GM21619 (cell line): ENCODE results near the gene GH2.
"Not testable (repeated sequence)": the region's sequence is repeated elsewhere in the genome, so short reads cannot be mapped to it uniquely, and the experiment has no call there.

ENCODE experiments used
- ATAC-seq: cut with Tn5 transposase; IDR thresholded peaks from one replicate; pipeline ENCODE4 v1.9.1; 2021; ENCODE audit not compliant: unreplicated experiment

Gene GH2

DNA sequence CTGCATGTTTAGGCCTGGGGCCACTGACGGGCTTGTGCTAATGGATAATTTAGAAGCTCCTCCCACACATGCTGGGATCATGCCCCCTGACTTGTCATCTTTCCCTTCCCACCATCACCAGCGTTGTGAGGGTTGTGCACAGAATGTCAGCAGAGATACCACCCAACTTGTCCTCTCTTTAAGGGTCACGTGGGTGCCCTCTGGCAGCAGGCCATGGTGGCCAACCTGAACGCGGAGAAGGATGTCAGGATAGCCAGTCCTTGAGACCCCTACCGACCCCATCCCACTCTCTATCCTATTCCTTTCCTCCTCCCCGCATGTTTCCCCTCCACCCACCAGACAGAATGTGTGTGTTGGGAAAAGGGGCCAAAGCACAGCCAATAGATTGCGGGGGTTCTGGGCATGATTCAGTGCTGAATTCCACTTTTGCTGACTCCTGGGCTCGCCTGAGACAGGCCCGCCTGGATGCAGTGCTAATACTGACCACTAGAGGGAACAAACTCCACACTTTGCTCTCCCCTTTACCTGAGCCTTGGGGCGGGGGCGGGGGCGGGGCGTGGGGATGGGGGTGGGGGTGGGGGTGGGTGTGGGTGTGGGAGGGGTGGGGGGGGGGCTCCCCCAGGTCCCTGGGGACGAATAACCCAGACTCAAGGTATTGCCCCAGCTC, at the start of gene GH2:
Gene GH2, minus strand, starts transcription at position 10 of the 667 bp plus-strand sequence. CDS start 143 bp downstream, outside the sequence.
- ATAC-seq: no peak

DNA sequence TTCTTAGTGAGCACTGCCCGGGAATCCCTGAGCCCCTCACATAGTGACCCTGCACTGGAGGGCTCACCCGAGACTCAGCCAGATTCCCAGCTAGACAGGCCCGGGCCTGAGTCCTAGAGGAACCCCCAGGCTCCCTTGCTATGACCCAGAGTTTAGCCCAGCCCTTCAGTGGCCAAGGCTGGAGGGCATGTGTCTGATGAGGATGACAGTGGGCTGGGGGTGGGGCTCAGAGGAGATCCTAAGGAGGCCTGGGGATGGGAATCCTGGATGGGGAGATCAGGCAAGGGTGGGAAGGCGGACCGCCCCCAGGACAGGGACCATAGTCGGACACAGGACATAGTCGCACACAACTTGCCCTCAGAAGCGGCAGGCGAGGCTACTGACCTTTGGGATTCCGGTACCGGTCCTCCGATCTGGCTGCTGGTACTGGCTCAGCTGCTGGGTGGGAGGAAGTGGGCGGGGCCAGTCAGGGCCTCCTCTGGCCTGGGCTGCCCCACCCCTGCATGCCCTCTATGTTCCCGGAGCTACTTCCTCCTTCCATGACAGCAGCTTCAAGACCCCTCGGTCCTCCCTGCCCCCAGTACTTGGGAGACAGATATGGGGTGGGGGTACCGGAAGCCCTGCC, 49.3 kb upstream of the GH2 start:
- ATAC-seq: no peak

DNA sequence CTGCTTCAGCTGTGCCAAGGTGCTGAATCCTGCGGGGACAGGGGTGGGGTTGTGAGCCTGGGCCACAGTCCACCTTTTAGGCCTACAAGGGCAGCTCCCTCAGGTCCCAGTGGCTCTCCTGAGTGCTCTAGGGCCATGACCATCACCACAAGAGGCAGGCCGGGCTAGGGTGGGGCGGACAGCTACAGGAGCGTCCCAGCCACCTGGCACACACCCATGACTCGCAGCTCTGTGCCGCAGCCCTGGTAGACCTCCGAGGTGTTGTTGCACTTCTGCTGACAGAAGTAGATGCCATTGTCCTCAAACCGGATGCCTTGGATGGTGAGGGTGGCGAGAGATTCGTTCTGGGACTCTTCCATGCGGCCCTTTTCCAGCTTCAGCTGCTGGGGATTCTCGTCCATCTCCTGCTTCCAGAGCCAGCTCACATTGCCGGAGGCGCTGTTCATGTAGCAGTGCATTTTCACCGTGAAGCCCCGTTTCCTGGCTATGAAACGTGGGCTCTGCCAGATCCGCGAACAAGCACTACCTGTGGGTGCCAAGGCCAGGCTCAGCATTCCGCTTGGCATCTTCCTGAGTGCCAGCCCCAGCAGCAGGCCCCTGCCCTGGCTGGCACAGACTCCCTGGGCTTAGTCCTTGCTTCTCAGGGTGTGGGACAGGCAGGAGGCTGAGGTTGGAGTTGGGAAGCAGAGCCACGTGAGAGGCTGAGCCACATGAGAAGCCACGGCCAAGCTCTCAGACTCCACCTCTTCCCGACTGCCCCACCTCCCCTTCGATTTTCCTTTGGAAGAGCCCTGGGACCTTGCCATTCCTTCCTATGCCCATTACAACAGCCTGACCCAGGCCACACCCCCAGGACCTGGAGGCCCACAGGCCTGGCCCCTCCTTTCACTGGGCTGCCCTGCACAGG, 48.4 kb upstream of the GH2 start:
- no peak for ATAC-seq

DNA sequence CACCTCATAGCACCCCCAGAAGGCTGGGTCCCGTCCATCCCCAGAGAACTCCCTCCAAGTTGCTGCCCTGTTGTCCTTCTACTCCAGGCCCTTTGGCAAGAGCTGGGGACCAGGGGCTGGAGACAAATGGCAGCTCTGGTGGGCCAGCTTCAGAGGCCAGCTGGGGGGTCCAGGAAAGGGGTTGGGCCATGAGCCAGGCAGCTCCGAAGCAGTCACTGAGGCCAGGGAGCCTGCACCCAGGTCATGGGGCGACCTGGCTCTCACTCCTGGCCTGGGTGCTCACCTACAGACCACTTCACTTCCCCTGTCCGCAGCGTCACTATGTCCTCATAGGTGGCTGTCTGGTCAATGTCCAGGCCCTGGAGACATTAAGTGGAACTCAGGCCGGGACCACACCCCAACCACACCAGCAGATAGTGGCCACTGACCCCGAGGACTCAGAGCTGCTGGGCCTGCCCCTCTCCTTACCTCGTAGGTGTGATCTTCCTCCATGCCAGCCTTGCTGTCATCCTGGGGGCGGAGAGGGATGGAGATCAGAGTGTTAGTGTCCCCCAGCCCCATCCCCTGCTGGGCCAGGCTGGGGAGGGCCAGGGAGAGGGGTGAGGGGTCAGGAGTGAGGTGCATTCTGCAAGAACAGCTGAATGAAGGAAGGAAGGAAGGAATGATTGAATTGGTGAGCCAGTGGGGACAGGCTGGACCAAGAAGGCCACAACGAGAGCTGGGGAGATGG, 47.4 kb upstream of the GH2 start:
- ATAC-seq: no peak

DNA sequence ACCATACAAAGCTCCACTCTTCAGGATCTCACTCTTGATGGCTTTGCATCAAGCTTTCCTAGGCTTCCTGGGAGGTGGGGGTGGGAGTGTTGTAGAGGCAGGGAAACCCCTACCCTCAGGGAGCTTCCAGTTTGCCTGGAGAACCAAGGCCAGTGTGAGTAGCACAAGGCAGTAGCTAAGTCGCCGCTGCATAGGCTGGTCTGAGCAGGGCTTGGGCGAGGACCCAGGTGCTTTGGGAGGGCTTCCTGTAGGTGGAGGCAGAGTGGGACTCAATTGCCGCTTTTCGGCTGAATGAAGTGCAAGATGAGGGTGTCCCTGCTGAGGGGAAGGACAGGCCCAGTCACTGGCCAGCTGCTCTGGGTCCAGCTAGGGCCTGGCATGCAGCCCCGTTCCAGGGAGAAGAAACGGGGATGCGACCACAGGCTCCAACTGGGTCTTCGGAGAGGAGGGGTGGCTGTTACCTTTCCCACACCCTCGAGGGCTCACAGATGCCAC, 46.5 kb upstream of the GH2 start:
- ATAC-seq: no peak

DNA sequence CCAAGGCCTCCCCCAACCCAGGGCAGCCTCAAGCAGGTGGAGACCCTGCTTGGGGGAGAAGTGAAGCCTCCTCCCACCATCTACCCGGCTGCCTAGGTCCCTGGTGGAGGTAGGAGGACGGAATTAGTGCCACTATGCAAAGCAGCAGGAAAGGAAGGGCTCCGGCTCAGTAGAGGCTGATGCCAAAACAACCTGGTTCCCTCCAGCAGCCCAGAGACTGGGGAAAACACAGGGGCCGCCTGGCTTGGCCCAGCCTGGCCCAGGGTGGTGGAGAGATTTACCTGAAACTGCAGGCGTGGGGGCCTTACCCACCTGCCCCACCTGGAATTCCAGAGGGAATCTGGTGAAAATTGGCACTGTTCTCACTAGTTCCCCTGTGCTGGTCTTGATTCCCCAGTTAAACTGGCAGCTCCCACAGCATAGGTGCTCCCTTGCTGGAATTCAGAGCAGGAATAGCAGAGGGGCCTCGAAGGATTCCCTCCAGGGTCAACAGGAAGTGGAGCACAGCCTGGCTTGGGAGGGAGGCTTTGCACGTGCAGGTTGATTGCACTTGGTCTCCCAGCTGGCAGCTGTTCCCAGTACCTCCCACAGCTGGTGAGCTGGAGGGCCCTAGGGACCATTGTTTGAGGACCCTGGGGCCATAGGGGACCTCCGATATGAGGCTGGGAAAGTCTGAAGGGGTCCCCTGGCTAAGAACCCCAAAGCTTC, 45.9 kb upstream of the GH2 start:
- ATAC-seq: no peak

DNA sequence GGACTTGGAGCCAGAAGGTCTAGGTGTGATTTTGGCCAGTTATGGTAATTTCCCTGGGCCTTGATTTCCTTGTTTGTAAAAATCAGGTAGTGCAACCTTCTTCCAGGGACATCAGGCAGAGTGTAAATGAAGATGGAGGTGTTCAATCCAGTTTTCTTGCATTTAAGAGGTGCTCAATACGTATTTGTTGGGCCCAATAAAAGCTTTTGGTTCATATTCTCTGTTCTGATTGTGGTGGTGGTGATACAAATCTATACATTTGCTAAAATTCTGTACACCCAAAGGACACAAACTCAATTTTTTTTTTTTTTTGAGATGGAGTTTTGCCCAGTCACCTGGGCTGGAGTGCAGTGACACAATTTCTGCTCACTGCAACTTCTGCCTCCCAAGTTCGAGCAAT, 44.4 kb upstream of the GH2 start:
- ATAC-seq: no peak

DNA sequence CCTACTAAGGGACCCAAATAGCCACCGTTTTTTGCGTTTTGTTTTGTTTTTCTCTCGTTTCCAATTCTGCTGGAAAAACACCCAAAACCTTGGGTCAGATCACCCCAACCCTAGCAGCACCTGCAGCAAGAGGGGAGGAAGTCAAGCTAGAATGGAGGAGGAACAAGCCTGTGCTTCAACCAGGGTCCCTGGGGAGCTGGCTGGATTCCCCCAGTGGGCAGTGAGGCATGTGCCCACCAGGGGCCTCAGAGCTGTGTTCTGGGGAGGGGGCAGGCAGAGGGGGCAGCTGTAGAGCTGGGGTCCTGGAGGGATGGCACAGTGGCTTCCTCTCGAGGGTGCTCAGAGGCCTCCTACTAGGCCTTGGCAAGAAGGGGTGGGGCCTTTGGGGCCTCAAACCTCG, 43.9 kb upstream of the GH2 start:
- no peak for ATAC-seq

DNA sequence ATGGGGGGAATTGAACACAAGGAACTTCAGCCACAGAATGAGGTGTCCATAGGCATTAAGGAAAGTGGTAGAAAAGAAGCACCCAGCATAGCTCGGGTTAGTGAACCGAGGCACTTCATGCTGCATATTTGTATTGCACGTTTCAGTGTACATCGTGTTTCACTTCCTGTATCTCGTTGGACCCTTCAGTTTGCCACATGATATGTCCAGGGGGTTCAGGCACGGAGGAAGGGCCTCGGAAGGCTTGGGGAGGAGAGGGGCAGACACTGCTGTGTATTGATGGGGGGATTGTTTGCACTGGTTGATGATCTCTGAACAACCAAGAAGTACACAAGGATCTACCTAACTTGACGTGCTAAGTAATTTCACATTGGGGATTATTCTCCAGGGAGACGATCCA, 40.7 kb upstream of the GH2 start:
- ATAC-seq: peak; percentile 47

DNA sequence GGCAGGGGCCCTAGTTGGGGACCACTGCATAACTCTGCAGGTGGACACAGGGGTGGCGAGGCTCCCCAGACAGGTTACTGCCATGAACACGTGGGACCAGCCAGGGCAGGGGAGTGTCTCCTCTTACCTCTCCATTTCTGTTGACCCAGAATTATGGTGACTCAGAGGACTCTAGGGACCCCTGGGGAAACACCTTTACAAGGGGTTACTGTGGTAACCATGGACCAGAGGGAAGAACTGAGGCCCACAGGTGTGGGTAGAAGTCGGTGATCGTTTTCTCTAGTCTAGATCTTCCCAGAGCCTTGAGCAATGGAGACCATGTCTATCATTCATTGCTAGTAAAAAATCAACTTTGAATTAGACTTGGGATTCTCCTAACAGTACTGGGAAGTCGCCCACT, 39.0 kb upstream of the GH2 start:
- ATAC-seq: not testable (repeated sequence)

DNA sequence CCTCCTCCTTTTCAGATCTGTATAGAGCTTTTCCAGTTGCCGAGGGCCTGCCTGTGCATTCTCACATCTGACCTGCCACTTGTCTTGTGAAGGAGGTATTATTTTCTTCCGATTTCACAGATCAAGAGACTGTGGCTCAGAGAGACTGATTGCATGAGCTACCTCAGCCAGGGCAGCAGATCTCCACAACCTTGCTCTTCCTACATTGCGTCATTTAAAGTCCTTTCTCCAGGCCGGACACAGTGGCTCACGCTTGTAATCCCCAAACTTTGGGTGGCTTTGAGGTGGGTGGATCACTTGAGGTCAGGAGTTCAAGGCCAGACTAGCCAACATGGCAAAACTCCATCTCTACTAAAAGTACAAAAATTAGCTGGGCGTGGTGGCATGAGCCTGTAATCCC, 38.3 kb upstream of the GH2 start:
- not testable (repeated sequence) for ATAC-seq

DNA sequence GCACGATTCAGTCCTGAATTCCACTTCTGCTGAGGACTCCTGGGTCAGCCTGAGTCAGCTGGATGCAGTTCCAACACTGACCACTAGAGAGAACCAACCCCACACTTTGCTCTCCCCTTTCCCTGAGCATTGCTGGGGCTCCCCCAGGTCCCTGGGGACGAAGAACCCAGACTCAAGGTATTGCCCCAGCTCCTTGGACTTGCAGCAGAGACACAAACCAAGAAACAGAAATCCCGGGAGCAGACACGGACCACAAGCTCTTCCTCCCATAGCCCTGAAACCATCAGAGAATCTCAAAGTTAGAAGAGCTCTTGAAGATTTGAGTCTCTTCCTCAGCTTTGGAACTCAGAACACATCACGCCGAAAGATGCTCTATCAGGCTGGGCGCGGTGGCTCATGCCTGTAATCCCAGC, 37.6 kb upstream of the GH2 start:
- ATAC-seq: peak; percentile 55

DNA sequence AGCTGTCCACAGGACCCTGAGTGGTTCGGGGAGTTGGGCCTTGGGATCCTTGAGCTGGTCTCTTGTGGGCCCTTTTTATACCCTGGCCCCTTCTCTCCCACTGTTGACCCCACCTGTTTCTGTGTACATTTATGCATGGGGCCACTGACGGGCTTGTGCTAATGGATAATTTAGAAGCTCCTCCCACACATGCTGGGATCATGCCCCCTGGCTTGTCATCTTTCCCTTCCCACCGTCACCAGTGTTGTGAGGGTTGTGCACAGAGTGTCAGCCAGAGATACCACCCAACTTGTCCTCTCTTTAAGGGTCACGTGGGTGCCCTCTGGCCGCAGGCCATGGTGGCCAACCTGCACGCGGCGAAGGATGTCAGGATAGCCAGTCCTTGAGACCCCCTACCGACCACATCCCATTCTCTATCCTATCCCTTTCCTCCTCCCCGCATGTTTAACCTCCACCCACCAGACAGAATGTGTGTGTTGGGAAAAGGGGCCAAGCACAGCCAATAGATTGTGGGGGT, 37.1 kb upstream of the GH2 start, which contains the start of gene GH1:
Gene GH1, minus strand, starts transcription at position 51 of the 517 bp plus-strand sequence. CDS start 63 bp downstream, outside the sequence.
- not testable (repeated sequence) for ATAC-seq

DNA sequence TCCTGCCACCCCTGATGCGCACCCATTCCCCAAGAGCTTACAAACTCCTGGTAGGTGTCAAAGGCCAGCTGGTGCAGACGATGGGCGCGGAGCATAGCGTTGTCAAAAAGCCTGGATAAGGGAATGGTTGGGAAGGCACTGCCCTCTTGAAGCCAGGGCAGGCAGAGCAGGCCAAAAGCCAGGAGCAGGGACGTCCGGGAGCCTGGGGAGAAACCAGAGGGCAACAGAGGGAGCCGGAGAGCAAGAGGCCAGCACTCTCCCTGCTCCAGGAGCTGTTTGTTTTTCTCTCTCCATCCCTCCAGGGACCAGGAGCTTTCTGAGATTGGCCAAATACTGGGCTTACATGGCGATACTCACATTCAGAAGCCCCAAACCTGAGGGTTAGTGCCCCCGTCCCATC, 36.6 kb upstream of the GH2 start:
- no peak for ATAC-seq

DNA sequence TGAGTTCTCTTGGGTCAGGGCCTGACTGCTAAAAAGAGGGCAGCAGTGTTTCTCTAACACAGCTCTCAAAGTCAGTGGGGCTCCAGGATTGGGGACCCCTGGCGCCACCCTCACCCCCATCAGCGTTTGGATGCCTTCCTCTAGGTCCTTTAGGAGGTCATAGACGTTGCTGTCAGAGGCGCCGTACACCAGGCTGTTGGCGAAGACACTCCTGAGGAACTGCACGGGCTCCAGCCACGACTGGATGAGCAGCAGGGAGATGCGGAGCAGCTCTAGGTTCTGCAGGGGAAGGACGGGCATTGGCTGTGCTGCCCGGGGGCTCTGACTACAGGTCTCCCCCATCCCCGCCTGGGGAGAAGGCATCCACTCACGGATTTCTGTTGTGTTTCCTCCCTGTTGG, 35.9 kb upstream of the GH2 start:
- no peak for ATAC-seq

DNA sequence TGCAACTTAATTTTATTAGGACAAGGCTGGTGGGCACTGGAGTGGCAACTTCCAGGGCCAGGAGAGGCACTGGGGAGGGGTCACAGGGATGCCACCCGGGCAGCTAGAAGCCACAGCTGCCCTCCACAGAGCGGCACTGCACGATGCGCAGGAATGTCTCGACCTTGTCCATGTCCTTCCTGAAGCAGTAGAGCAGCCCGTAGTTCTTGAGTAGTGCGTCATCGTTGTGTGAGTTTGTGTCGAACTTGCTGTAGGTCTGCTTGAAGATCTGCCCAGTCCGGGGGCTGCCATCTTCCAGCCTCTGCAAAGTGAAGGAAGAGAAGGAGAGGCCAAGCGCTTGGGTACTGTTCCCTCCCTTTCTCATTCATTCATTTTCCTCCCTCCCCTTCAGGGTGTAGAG, 35.5 kb upstream of the GH2 start:
- not testable (repeated sequence) for ATAC-seq

DNA sequence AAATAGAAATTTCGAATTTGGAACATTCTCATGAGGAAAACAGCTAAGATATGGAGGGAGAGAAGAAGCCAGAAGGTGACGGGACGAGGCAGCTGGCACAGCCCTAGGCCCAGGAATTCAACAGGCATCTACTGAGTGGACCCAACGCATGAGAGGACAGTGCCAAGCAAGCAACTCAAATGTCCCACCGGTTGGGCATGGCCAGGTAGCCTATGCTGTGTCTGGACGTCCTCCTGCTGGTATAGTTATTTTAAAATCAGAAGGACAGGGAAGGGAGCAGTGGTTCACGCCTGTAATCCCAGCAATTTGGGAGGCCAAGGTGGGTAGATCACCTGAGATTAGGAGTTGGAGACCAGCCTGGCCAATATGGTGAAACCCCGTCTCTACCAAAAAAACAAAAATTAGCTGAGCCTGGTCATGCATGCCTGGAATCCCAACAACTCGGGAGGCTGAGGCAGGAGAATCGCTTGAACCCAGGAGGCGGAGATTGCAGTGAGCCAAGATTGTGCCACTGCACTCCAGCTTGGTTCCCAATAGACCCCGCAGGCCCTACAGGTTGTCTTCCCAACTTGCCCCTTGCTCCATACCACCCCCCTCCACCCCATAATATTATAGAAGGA, 34.9 kb upstream of the GH2 start:
- ATAC-seq: no peak

DNA sequence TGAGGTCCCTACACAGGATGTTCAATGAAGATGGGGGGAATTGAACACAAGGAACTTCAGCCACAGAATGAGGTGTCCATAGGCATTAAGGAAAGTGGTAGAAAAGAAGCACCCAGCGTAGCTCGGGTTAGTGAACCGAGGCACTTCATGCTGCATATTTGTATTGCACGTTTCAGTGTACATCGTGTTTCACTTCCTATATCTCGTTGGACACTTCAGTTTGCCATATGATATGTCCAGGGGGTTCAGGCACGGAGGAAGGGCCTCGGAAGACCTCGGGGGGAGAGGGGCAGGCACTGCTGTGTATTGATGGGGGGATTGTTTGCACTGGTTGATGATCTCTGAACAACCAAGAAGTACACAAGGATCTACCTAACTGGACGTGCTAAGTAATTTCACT, 34.0 kb upstream of the GH2 start:
- ATAC-seq: not testable (repeated sequence)

DNA sequence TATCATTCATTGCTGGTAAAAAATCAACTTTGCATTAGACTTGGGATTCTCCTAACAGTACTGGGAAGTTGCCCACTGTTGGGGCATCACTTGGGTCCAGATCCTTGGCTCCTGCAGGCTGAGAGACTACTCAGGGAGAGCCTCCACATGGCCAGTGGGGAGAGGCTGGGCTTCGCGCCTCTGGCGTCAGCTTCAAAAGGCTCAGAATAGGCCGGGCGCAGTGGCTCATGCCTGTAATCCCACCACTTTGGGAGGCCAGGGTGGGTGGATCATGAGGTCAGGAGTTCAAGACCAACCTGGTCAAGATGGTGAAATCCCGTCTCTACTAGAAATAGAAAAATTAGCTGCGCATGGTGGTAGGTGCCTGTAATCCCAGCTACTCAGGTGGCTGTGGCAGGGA, 32.7 kb upstream of the GH2 start:
- ATAC-seq: no peak
